Uterus (tissue), 4 donors: ENCODE results near the gene ZDHHC3. TPM values are rescaled to one million over a fixed set of nuclear protein-coding genes. Genes with fewer than 3 reads are reported as not detected.
A peak's percentile ranks its signal among the peaks of the same experiment; 100 is the strongest.

Source experiments
- DNase-seq, 2 donors: peaks; one replicate each; pipeline ENCODE4 v3.0.0-alpha.2; 2019 to 2020
- H3K27ac ChIP-seq, 2 donors: fragments of 200-600 bp; sonication (generic); 1 replicate in 1 of 2; 2 replicates in 1 of 2; pipeline ENCODE4 v1.5.1; 2016 to 2018
- H3K27me3 ChIP-seq, 2 donors: fragments of 200-600 bp; sonication (generic); one replicate each; pipeline ENCODE4 v1.5.1; 2018 to 2019; ENCODE audit warnings: control low read depth in 1 of 2
- H3K36me3 ChIP-seq, 2 donors: fragments of 200-600 bp; sonication (generic); one replicate each; pipeline ENCODE4 v1.5.1; 2019; ENCODE audit warnings: control low read depth in 1 of 2
- H3K4me1 ChIP-seq, 2 donors: fragments of 200-600 bp; sonication (generic); one replicate each; pipeline ENCODE4 v1.5.1; 2018 to 2019; ENCODE audit warnings: control low read depth in 1 of 2
- H3K4me3 ChIP-seq, 2 donors: fragments of 200-600 bp; sonication (generic); 1 replicate in 1 of 2; 2 replicates in 1 of 2; pipeline ENCODE4 v1.5.1; 2018 to 2019; ENCODE audit warnings: mild to moderate bottlenecking in 1 of 2
- H3K9me3 ChIP-seq, 2 donors: fragments of 200-600 bp; sonication (generic); one replicate each; pipeline ENCODE4 v1.5.1; 2019; ENCODE audit warnings: control low read depth in 1 of 2
- CTCF ChIP-seq, 4 experiments: fragments of 200-600 bp in 2 of 4; fragments of 450-650 bp in 2 of 4; sonication (generic) in 2 of 4; IDR thresholded peaks; one replicate each; pipeline ENCODE4 v1.5.1; 2016 to 2019; ENCODE audit warnings: antibody characterized with exemption in 4 of 4, mild to moderate bottlenecking in 2 of 4, moderate library complexity in 1 of 4
- POLR2A ChIP-seq, 2 donors: fragments of 450-650 bp; IDR thresholded peaks; one replicate each; pipeline ENCODE4 v1.6.1; 2016; ENCODE audit warnings: antibody characterized with exemption in 2 of 2, mild to moderate bottlenecking in 1 of 2, moderate library complexity in 1 of 2
- intact Hi-C: fragments of 100-400 bp; cut with DNase I; formaldehyde crosslinking; loops from one replicate; pipeline ENCODE4 v1.15.1; 2023; ENCODE audit warnings: low total_unique reads
- total RNA-seq, 4 donors: library from RNA; depleted of rRNA in 3 of 4; stranded (reverse); fragments of >200 nt in 3 of 4; gene quantifications; one replicate each; pipeline versions ENCODE4 v1.1.0 to v1.2.4, GENCODE V29; 2014 to 2023
- donor health status: DM: yes; HTN: yes; CAD: no.

ZDHHC3 gene
- total RNA-seq = 10 to 100 TPM; 29.7 to 76.2 (median 56.2) TPM

DNA sequence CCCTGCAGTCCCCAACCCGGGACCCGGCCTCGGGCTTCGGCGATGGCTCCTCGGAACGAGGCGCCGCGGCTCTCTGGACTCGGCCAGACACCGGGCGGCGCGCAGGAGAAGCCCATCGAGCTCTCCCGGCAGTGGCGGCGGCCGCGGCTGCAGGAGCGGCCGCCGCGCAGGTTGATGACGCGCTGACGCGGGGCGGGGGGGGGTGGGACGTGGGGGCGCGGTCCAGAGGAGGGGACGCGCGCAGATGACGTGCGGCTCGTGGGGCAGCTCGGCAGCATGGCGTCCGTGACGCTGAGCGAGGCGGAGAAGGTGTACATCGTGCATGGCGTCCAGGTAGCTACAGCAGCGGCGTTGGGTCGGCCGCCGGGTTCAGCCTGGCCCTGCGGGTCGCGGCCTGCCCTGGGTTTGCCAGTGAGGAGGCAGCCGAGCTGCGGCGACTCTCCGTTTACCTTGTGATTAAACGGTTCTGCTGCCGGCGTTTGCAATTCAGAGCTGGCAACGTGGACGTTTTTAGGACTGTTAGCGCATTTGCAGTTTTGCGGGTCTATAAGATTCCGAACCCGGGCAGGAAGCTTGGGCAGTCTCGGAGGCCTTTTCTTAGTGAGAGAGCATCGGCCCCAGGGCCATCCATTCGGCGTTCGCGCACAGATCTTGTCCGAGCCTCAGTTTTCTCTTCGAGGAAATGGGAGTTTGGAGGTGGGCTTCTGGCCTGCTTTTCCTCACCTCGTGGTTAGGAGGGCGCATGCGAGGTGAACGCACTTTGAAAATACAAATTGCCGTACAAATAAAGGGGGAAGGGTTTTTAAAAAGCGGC, at the start of gene ZDHHC3, which contains the start of gene EXOSC7:
Gene ZDHHC3, minus strand, starts transcription at position 173 of the 814 bp plus-strand sequence. CDS start 16,738 bp downstream, outside the sequence.
Gene EXOSC7, plus strand, starts transcription at position 243 of the 814 bp plus-strand sequence. Its CDS starts 34 bp downstream, at position 277.
- H3K4me3 ChIP-seq = peak within 1 kb of the TSS; percentile 93 to 99
- H3K27me3 ChIP-seq = no peaks in the 10 kb centered on the region
- intact Hi-C loops = no loop called here
- no peaks in the 10 kb centered on the region for H3K9me3 ChIP-seq
- no peaks in the 10 kb centered on the region for H3K4me1 ChIP-seq
- TF ChIP-seq POLR2A (IDR thresholded peaks at IDR 0.05) (peak; percentile 33 to 70), CTCF (IDR thresholded peaks at IDR 0.05) (no peak)
- H3K36me3 ChIP-seq = no peaks in the 10 kb centered on the region
- peak; percentile 83 to 84 for DNase-seq
- peak within 1 kb of the TSS; percentile 77 to 82 for H3K27ac ChIP-seq

- Histone ChIP-seq H3K4me1 (peaks cover 0 to 7% of the 10 kb centered on the region in 2 donors), H3K27ac (peak overlapping the region in 1 of 2 donors; percentile 72), H3K9me3 (no peaks in the 10 kb centered on the region), H3K36me3 (no peaks in the 10 kb centered on the region), H3K4me3 (no peak overlapping the region), H3K27me3 (no peaks in the 10 kb centered on the region)
- TF ChIP-seq POLR2A (IDR thresholded peaks at IDR 0.05) (no peak), CTCF (IDR thresholded peaks at IDR 0.05) (no peak)
- no peak for DNase-seq
- intact Hi-C loops = no loop called here
Measured at GRCh38 chr3:45024542-45025255, 48.7 kb upstream of the ZDHHC3 start.

GRCh38 chr3:45023675-45024074, 47.7 kb upstream of the ZDHHC3 start:
- intact Hi-C loops = no loop called here
- no peak for DNase-seq
- peaks cover 0 to 7% of the 10 kb centered on the region in 2 donors for H3K4me1 ChIP-seq

GRCh38 chr3:45021524-45022297, 45.7 kb upstream of the ZDHHC3 start:
- intact Hi-C loops = no loop called here
- no peak for TF ChIP-seq CTCF (IDR thresholded peaks at IDR 0.05)
- TF ChIP-seq POLR2A (IDR thresholded peaks at IDR 0.05) = no peak
- peaks cover 0 to 7% of the 10 kb centered on the region in 2 donors for H3K4me1 ChIP-seq
- H3K4me3 ChIP-seq = no peak overlapping the region
- no peaks in the 10 kb centered on the region for H3K27me3 ChIP-seq
- no peaks in the 10 kb centered on the region for H3K9me3 ChIP-seq
- no peaks in the 10 kb centered on the region for H3K36me3 ChIP-seq
- H3K27ac ChIP-seq = no peak overlapping the region
- DNase-seq = no peak

More at GRCh38 chr3:45023675-45024074, 47.7 kb upstream of the ZDHHC3 start:
- Histone ChIP-seq H3K9me3 (no peaks in the 10 kb centered on the region), H3K36me3 (no peaks in the 10 kb centered on the region), H3K4me3 (no peak overlapping the region), H3K27ac (no peak overlapping the region), H3K27me3 (no peaks in the 10 kb centered on the region)
- TF ChIP-seq POLR2A (IDR thresholded peaks at IDR 0.05) (no peak), CTCF (IDR thresholded peaks at IDR 0.05) (no peak)
